HS-5 (cell line): ENCODE data around the gene HS3ST3A1.
"Not testable (repeated sequence)": the region's sequence is repeated elsewhere in the genome, so short reads cannot be mapped to it uniquely, and the experiment has no call there.

Experiments
- DNase-seq: peaks from one replicate; pipeline ENCODE4 v3.0.0-alpha.2; 2012; ENCODE audit warnings: low read depth

HS3ST3A1 gene

GRCh38 chr17:13538841-13539411 is 62.8 kb downstream of the HS3ST3A1 start:
- DNase-seq = no peak

GRCh38 chr17:13537871-13538643 is 63.7 kb downstream of the HS3ST3A1 start:
- DNase-seq = no peak

- DNase-seq = no peak
Measured at GRCh38 chr17:13537167-13537731, 64.5 kb downstream of the HS3ST3A1 start.

GRCh38 chr17:13534946-13535345 is 66.8 kb downstream of the HS3ST3A1 start:
- no peak for DNase-seq

- DNase-seq = no peak
Measured at GRCh38 chr17:13531721-13532120, 70.0 kb downstream of the HS3ST3A1 start.

GRCh38 chr17:13525876-13526275 is 75.9 kb downstream of the HS3ST3A1 start:
- DNase-seq = no peak

- DNase-seq = no peak
Measured at GRCh38 chr17:13523164-13523563, 78.6 kb downstream of the HS3ST3A1 start.

GRCh38 chr17:13522749-13523148 is 79.0 kb downstream of the HS3ST3A1 start:
- DNase-seq = no peak

GRCh38 chr17:13521784-13522183 is 79.9 kb downstream of the HS3ST3A1 start:
- no peak for DNase-seq

GRCh38 chr17:13520899-13521572 is 80.7 kb downstream of the HS3ST3A1 start:
- DNase-seq = no peak

GRCh38 chr17:13518261-13519000 is 83.3 kb downstream of the HS3ST3A1 start:
- no peak for DNase-seq

GRCh38 chr17:13513039-13513405 is 88.7 kb downstream of the HS3ST3A1 start:
- no peak for DNase-seq

GRCh38 chr17:13510062-13510461 is 91.7 kb downstream of the HS3ST3A1 start:
- no peak for DNase-seq

GRCh38 chr17:13509527-13509926 is 92.2 kb downstream of the HS3ST3A1 start:
- DNase-seq = no peak

- DNase-seq = no peak
Measured at GRCh38 chr17:13508896-13509295, 92.8 kb downstream of the HS3ST3A1 start.

- peak; percentile 29 for DNase-seq
Measured at GRCh38 chr17:13503526-13503925, 98.2 kb downstream of the HS3ST3A1 start.

GRCh38 chr17:13502263-13502662 is 99.5 kb downstream of the HS3ST3A1 start:
- no peak for DNase-seq

- no peak for DNase-seq
Measured at GRCh38 chr17:13500947-13501346, 100.8 kb downstream of the HS3ST3A1 start.

- no peak for DNase-seq
Measured at GRCh38 chr17:13498184-13498583, 103.5 kb downstream of the HS3ST3A1 start.

- not testable (repeated sequence) for DNase-seq
Measured at GRCh38 chr17:13496553-13497056, 105.1 kb downstream of the HS3ST3A1 start.

GRCh38 chr17:13495423-13495822 is 106.3 kb downstream of the HS3ST3A1 start:
- no peak for DNase-seq

- DNase-seq = no peak
Measured at GRCh38 chr17:13492737-13493122, 109.0 kb downstream of the HS3ST3A1 start.
